GM13977 (cell line): ENCODE measurements around the gene SLC7A11.

Source experiments
- DNase-seq: peaks from one replicate; pipeline ENCODE4 v3.0.0; 2012; ENCODE audit warnings: low spot score
- CTCF ChIP-seq: IDR thresholded peaks from 2 replicates; pipeline ENCODE4 v1.5.1; 2012; ENCODE audit warnings: mild to moderate bottlenecking, control low read depth; ENCODE audit not compliant: insufficient read depth; ENCODE audit errors: extremely low read depth, missing control alignments
- in situ Hi-C: fragments of 300-500 bp; cut with MboI; formaldehyde crosslinking; loops from one replicate; pipeline ENCODE4 v1.12.0; 2022; ENCODE audit warnings: low sequenced_read_pairs, low pct_unique_long_range_greater_than_20kb, mixed read lengths, inconsistent platforms; ENCODE audit not compliant: unreplicated experiment

Gene SLC7A11

GRCh38 chr4:138202686-138203085 lies 39.5 kb downstream of the SLC7A11 start:
- DNase-seq: no peak
- TF ChIP-seq CTCF: no peak
- in situ Hi-C loops: no loop called here

- in situ Hi-C loops: no loop called here
- TF ChIP-seq CTCF: no peak
- DNase-seq: no peak
These were observed 41.9 kb downstream of the SLC7A11 start for GRCh38 chr4:138200236-138200590.

DNA sequence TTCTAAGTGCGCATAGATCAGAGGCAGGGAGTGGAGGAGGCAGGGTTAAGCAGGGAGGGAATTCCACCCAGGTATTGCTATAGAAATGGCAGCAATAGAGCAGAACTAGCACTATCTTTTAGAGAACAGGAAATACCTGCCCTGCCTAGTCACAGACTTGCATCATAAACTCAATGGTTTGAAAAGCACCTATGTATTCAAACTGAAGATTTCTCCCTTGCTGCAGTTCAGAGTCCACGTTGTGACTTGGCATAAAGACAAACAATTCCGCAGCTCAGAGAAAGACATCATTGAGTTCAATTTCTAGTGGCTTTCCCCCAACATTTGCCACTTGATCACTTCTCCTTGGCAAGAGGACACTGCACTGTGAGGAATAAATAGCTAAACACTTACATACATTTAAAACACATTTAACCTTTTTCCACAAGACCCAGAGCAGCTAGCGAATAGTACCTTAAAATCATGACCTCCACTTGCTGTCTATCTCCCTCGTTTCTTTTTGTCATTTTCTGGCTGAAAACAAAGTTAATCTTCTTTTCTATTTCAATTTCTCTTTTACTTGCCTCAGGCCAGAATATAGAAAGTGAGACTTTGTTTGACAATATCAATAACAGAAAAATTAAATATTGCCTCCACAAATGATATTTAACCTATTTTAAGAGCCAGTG lies 42.4 kb downstream of the SLC7A11 start:
- in situ Hi-C loops: no loop called here
- TF ChIP-seq CTCF: no peak
- DNase-seq: no peak

GRCh38 chr4:138196153-138196552 lies 46.0 kb downstream of the SLC7A11 start:
- in situ Hi-C loops: no loop called here
- DNase-seq: no peak
- TF ChIP-seq CTCF: no peak

DNA sequence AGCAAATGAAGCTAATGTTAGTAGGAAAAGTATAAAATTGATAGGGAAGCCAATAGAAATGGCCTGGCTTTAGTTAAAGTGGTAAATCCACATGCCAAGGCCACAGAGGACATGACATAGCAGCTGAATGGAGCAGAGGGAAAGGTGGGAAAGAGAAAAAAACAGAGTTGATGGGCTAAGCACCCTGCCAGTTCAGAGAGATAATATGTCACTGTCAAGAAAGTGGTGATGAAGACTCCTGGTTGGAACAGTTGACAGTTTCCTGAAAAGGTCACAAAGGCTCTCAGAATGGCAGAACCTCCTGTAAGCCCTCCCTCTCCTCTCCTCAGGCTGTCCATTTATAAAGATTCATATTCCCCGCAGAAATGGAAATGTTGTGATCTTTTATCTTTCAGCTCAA lies 48.2 kb downstream of the SLC7A11 start:
- in situ Hi-C loops: no loop called here
- DNase-seq: no peak
- no peak for TF ChIP-seq CTCF

DNA sequence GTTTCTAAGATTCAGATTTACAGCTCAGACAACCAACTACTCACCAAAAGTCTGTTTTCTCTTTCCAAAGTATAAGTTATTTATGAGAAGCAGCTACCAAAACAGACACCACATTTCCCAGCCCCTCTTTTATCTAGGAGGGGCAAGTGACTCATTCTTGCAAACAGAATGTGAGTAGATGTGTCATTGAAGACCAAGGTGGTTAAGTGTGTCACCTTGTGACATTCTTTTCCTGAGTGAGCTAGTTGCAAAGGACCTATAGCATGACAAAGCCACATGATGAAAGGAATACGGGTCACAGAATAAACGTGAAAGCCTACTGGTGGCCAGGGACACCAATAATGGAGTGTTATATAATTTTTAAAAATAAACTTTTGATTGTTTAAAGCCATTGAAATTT lies 50.0 kb downstream of the SLC7A11 start:
- in situ Hi-C loops: no loop called here
- no peak for DNase-seq
- no peak for TF ChIP-seq CTCF

GRCh38 chr4:138190452-138190858 lies 51.7 kb downstream of the SLC7A11 start:
- TF ChIP-seq CTCF: no peak
- peak; percentile 41 for DNase-seq
- in situ Hi-C loops: no loop called here
